Prostate gland (tissue), 2 donors: ENCODE data around the gene TMEM79. TPM values are rescaled to one million over a fixed set of nuclear protein-coding genes. Genes with fewer than 3 reads are reported as not detected.

Experiments
- DNase-seq: peaks from one replicate; pipeline ENCODE4 v3.0.0-alpha.2; 2019; ENCODE audit warnings: low spot score
- H3K27ac ChIP-seq, 2 donors: fragments of 200-600 bp; sonication (generic); 2 replicates each; pipeline ENCODE4 v1.5.1; 2017 to 2019
- H3K27me3 ChIP-seq: fragments of 200-600 bp; sonication (generic); replicated peaks from 2 replicates; pipeline ENCODE4 v1.5.1; 2019; ENCODE audit not compliant: insufficient read depth
- H3K36me3 ChIP-seq, 2 donors: fragments of 200-600 bp; sonication (generic); 1 replicate in 1 of 2; 2 replicates in 1 of 2; pipeline versions ENCODE4 v1.5.1 to v1.8.1; 2017 to 2019
- H3K4me1 ChIP-seq: fragments of 200-600 bp; sonication (generic); replicated peaks from 2 replicates; pipeline ENCODE4 v1.5.1; 2019
- H3K4me3 ChIP-seq, 2 donors: fragments of 200-600 bp; sonication (generic); 2 replicates each; pipeline ENCODE4 v1.5.1; 2017 to 2019
- H3K9me3 ChIP-seq: fragments of 200-600 bp; sonication (generic); 2 replicates; pipeline ENCODE4 v1.5.1; 2017
- POLR2A ChIP-seq: fragments of 450-650 bp; IDR thresholded peaks from one replicate; pipeline ENCODE4 v1.6.1; 2016; ENCODE audit warnings: antibody characterized with exemption, mild to moderate bottlenecking
- POLR2AphosphoS5 ChIP-seq: sonication (generic); formaldehyde crosslinking; IDR thresholded peaks from one replicate; pipeline ENCODE4 v1.6.1; 2017; ENCODE audit warnings: antibody characterized with exemption
- WGBS: methylation state at CpG from one replicate; pipeline ENCODE4 v1.1.5; 2018; 5-methylcytosine and 5-hydroxymethylcytosine counted together
- intact Hi-C: fragments of 100-400 bp; cut with DNase I; formaldehyde crosslinking; loops from one replicate; pipeline ENCODE4 v1.14.2; 2022
- total RNA-seq, 2 donors: library from RNA; depleted of rRNA; stranded (reverse); fragments of >200 nt; gene quantifications; one replicate each; pipeline ENCODE4 v1.1.0, GENCODE V29; 2016
- TF ChIP-seq, protein P1 (sequence below), 4 experiments: fragments of 200-600 bp in 2 of 4; fragments of 450-650 bp in 2 of 4; sonication (generic) in 2 of 4; IDR thresholded peaks; 1 replicate in 3 of 4; 2 replicates in 1 of 4; pipeline ENCODE4 v1.5.1; 2016 to 2019; ENCODE audit warnings: antibody characterized with exemption in 4 of 4, mild to moderate bottlenecking in 2 of 4, moderate library complexity in 2 of 4

Gene TMEM79, protein sequence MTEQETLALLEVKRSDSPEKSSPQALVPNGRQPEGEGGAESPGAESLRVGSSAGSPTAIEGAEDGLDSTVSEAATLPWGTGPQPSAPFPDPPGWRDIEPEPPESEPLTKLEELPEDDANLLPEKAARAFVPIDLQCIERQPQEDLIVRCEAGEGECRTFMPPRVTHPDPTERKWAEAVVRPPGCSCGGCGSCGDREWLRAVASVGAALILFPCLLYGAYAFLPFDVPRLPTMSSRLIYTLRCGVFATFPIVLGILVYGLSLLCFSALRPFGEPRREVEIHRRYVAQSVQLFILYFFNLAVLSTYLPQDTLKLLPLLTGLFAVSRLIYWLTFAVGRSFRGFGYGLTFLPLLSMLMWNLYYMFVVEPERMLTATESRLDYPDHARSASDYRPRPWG
- 10 to 100 TPM; 20.7 to 34.3 TPM for total RNA-seq

DNA sequence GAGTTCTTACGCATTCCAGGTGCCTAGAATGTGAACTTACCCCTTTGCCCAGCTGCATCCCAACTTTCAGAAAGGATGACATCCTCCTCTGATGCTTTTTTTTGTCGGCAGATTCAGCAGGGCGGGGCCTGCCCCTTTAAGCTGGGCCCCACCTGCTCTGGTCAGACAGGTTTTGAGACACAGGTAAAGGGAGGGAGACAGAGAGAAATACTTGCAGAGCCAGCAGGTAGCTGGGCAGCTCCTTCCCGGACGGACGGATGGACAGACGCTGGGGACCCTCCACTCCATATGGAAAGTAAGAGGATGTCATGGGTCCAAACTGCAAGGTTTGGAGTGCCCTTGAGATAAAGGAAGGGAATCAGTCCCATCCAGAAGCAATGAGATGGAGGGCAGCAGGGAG lies at the start of gene TMEM79:
Gene TMEM79, plus strand, starts transcription at position 214 of the 400 bp plus-strand sequence. CDS start 902 bp downstream, outside the sequence.
- Histone ChIP-seq H3K36me3 (no peaks in the 10 kb centered on the region), H3K4me3 (peak within 1 kb of the TSS; percentile 84 to 95), H3K9me3 (no peaks in the 10 kb centered on the region), H3K27ac (peak within 1 kb of the TSS; percentile 88 to 93), H3K4me1 (no peaks in the 10 kb centered on the region), H3K27me3 (no peaks in the 10 kb centered on the region)
- DNase-seq: peak; percentile 67
- intact Hi-C loops: no loop called here
- TF ChIP-seq, protein P1, sequence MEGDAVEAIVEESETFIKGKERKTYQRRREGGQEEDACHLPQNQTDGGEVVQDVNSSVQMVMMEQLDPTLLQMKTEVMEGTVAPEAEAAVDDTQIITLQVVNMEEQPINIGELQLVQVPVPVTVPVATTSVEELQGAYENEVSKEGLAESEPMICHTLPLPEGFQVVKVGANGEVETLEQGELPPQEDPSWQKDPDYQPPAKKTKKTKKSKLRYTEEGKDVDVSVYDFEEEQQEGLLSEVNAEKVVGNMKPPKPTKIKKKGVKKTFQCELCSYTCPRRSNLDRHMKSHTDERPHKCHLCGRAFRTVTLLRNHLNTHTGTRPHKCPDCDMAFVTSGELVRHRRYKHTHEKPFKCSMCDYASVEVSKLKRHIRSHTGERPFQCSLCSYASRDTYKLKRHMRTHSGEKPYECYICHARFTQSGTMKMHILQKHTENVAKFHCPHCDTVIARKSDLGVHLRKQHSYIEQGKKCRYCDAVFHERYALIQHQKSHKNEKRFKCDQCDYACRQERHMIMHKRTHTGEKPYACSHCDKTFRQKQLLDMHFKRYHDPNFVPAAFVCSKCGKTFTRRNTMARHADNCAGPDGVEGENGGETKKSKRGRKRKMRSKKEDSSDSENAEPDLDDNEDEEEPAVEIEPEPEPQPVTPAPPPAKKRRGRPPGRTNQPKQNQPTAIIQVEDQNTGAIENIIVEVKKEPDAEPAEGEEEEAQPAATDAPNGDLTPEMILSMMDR (IDR thresholded peaks at IDR 0.05): no peak
- TF ChIP-seq POLR2AphosphoS5 (peak; percentile 85), POLR2A (peak; percentile 66)
- WGBS: 47% methylated on average over 7 of the region's 7 CpGs

DNA sequence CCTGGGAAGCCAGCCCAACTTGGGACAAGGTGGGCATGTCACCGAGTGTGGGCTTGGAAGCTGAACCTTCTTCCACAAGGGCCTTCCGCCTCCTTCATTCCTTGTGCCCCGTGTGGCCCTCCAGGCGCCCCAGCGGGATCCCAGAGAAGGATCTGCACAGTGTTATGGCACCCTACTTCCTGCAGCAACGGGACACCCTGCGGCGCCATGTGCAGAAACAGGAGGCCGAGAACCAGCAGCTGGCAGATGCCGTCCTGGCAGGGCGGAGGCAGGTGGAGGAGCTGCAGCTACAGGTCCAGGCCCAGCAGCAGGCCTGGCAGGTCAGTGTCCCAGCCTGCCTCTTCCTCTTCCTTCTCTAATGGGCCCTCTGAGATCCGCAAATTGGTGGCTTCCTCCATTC lies 48.0 kb upstream of the TMEM79 start:
- Histone ChIP-seq H3K27me3 (no peaks in the 10 kb centered on the region), H3K36me3 (peaks cover 6 to 14% of the 10 kb centered on the region in 2 donors), H3K9me3 (no peaks in the 10 kb centered on the region), H3K4me3 (no peak overlapping the region), H3K27ac (no peak overlapping the region), H3K4me1 (no peaks in the 10 kb centered on the region)
- intact Hi-C loops: no loop called here
- TF ChIP-seq POLR2A: no peak
- TF ChIP-seq POLR2AphosphoS5: no peak
- TF ChIP-seq, protein P1 (IDR thresholded peaks at IDR 0.05): no peak
- no peak for DNase-seq
- WGBS: 91% methylated on average over 12 of the region's 12 CpGs

DNA sequence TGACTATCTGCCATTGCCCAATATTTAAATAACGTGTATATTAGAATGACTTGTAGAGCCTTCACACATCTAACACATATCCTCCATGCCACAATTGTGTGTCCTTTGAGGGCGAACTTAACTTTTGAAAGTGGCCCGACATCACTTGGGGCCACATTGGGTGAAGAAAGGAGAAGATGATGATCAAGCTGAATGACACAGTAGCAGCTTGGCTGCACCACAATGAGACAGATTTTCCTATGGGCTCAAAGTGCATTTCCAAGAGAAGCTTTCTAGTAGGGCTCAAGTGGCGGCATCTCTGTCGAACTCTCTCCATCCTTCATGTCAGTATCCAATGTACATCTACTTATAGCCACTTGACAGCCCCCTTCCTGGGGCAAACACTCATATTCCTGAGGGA lies 45.9 kb upstream of the TMEM79 start:
- Histone ChIP-seq H3K9me3 (no peaks in the 10 kb centered on the region), H3K27ac (no peak overlapping the region), H3K4me3 (no peak overlapping the region), H3K27me3 (no peaks in the 10 kb centered on the region), H3K4me1 (no peaks in the 10 kb centered on the region), H3K36me3 (peaks cover 6 to 14% of the 10 kb centered on the region in 2 donors)
- WGBS: 95% methylated on average over 5 of the region's 5 CpGs
- intact Hi-C loops: no loop called here
- no peak for TF ChIP-seq POLR2A
- TF ChIP-seq POLR2AphosphoS5: no peak
- TF ChIP-seq, protein P1 (IDR thresholded peaks at IDR 0.05): no peak
- DNase-seq: no peak

DNA sequence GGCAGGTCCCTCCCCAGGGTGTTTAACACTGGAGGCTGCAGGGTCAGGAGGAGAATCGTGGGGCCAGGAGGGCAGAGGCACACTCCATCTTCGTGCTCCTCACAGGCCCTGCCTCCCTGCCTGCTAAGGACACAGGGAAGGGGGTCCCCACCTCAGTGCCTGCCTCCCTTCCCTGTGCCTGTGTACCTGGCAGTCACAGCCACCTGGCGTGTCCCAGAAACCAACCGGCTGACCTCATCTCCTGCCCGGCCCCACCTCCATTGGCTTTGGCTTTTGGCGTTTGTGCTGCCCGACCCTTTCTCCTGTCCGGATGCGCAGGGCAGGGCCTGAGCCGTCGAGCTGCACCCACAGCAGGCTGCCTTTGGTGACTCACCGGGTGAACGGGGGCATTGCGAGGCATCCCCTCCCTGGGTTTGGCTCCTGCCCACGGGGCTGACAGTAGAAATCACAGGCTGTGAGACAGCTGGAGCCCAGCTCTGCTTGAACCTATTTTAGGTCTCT lies 42.8 kb upstream of the TMEM79 start:
- peaks cover under 1 to 8% of the 10 kb centered on the region in 2 donors for H3K36me3 ChIP-seq
- H3K9me3 ChIP-seq: no peaks in the 10 kb centered on the region
- no peak overlapping the region for H3K27ac ChIP-seq
- no peak overlapping the region for H3K4me3 ChIP-seq
- no peaks in the 10 kb centered on the region for H3K4me1 ChIP-seq
- no peaks in the 10 kb centered on the region for H3K27me3 ChIP-seq
- 60% methylated on average over 15 of the region's 15 CpGs for WGBS
- intact Hi-C loops: no loop called here
- TF ChIP-seq POLR2A (no peak), POLR2AphosphoS5 (no peak)
- TF ChIP-seq, protein P1 (IDR thresholded peaks at IDR 0.05): no peak
- DNase-seq: no peak

DNA sequence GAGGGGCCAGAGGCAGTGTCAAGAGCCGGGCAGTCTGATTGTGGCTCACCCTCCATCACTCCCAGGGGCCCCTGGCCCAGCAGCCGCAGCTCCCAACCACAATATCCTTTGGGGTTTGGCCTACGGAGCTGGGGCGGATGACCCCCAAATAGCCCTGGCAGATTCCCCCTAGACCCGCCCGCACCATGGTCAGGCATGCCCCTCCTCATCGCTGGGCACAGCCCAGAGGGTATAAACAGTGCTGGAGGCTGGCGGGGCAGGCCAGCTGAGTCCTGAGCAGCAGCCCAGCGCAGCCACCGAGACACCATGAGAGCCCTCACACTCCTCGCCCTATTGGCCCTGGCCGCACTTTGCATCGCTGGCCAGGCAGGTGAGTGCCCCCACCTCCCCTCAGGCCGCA lies 42.2 kb upstream of the TMEM79 start, which contains the start of gene BGLAP:
Gene BGLAP, plus strand, starts transcription at position 259 of the 400 bp plus-strand sequence. Its CDS starts 48 bp downstream, at position 307.
- Histone ChIP-seq H3K4me3 (no peak within 1 kb of the TSS), H3K36me3 (peaks cover 0 to 4% of the 10 kb centered on the region in 2 donors), H3K27me3 (no peaks in the 10 kb centered on the region), H3K27ac (no peak within 1 kb of the TSS), H3K4me1 (no peaks in the 10 kb centered on the region), H3K9me3 (no peaks in the 10 kb centered on the region)
- 86% methylated on average over 14 of the region's 14 CpGs for WGBS
- TF ChIP-seq POLR2A: no peak
- TF ChIP-seq, protein P1 (IDR thresholded peaks at IDR 0.05): no peak
- no peak for TF ChIP-seq POLR2AphosphoS5
- intact Hi-C loops: no loop called here
- DNase-seq: no peak
